HepG2 (cell line): ENCODE results near the gene NR3C2. TPM values are rescaled to one million over a fixed set of nuclear protein-coding genes. Genes with fewer than 3 reads are reported as not detected.

ENCODE experiments used
- ATAC-seq: fragments of 200-7000 bp; cut with Tn5 transposase; 3 replicates; pipeline ENCODE4 v1.9.1; 2020; ENCODE audit warnings: mild to moderate bottlenecking, moderate library complexity
- BruUV-seq: library from RNA; stranded (reverse); fragments of 400-500 nt; replicated peaks from 2 replicates; lab custom pipeline; 2021; lab: Mats Ljungman, UMichigan
- CTCF ChIA-PET: fragments of 300-600 bp; formaldehyde crosslinking; extraction: SDS; loops from one replicate; lab custom pipeline; 2021; ENCODE audit warnings: low total read pairs, inconsistent platforms, low intra/inter-chr PET ratio; lab: Yijun Ruan, JAX
- POLR2A ChIA-PET: fragments of 350-600 bp; sonication (Branson Sonifier 250); formaldehyde crosslinking; loops from one replicate; lab custom pipeline; 2020; ENCODE audit warnings: antibody characterized with exemption, inconsistent platforms; lab: Yijun Ruan, JAX
- DNase-seq: peaks from one replicate; pipeline ENCODE4 v3.0.0-alpha.2; 2015; ENCODE audit warnings: low spot score
- FAIRE-seq: peaks from 3 replicates; lab custom pipeline; 2011; peaks lifted over from hg19 to GRCh38; lab: Jason Lieb, UNC
- H2AFZ ChIP-seq: one replicate; pipeline ENCODE4 v1.6.1; 2011; ENCODE audit warnings: low read length, inconsistent platforms
- H3K27ac ChIP-seq: fragments of 300-600 bp; 3 replicates; pipeline ENCODE4 v1.8.0; 2011; ENCODE audit warnings: mixed run types, mild to moderate bottlenecking, mixed read lengths, low read length, inconsistent platforms; ENCODE audit not compliant: insufficient read depth; ENCODE audit errors: extremely low read length
- H3K27me3 ChIP-seq, 2 experiments: fragments of 200-600 bp in 1 of 2; 2 replicates in 1 of 2; 3 replicates in 1 of 2; pipeline versions ENCODE4 v1.6.0 to v1.8.0; 2011; ENCODE audit warnings: low read length in 2 of 2, mild to moderate bottlenecking in 2 of 2, moderate library complexity in 2 of 2, inconsistent platforms in 1 of 2; ENCODE audit not compliant: insufficient read depth in 2 of 2, control insufficient read depth in 1 of 2
- H3K36me3 ChIP-seq, 2 experiments: fragments of 200-600 bp in 1 of 2; replicated peaks in 1 of 2; 2 replicates in 1 of 2; 3 replicates in 1 of 2; pipeline versions ENCODE4 v1.5.1 to v1.8.0; 2011; ENCODE audit warnings: low read length in 2 of 2, inconsistent platforms in 1 of 2; ENCODE audit not compliant: insufficient read depth in 2 of 2, control insufficient read depth in 1 of 2
- H3K4me1 ChIP-seq: 2 replicates; pipeline ENCODE4 v1.5.1; 2012; ENCODE audit warnings: low read length, inconsistent platforms; ENCODE audit not compliant: insufficient read depth
- H3K4me2 ChIP-seq: 2 replicates; pipeline ENCODE4 v1.6.0; 2011; ENCODE audit warnings: low read depth, low read length, inconsistent platforms
- H3K4me3 ChIP-seq, 3 experiments: fragments of 200-600 bp in 1 of 3; sonication (generic), shearing (Covaris generic) in 1 of 3; replicated peaks in 1 of 3; 2 replicates each; pipeline ENCODE4 v1.5.1; 2011 to 2016; ENCODE audit warnings: low read length in 3 of 3, inconsistent platforms in 2 of 3, low read depth in 2 of 3, mild to moderate bottlenecking in 2 of 3, control low read depth in 1 of 3, mixed read lengths in 1 of 3; ENCODE audit not compliant: insufficient read depth in 1 of 3
- H3K79me2 ChIP-seq: one replicate; pipeline ENCODE4 v1.6.1; 2011; ENCODE audit warnings: low read length, inconsistent platforms; ENCODE audit not compliant: insufficient read depth
- H3K9ac ChIP-seq: 2 replicates; pipeline ENCODE4 v1.6.0; 2011; ENCODE audit warnings: mild to moderate bottlenecking, low read depth, low read length, inconsistent platforms; ENCODE audit not compliant: insufficient read depth
- H3K9me3 ChIP-seq: 2 replicates; pipeline ENCODE4 v1.5.1; 2012; ENCODE audit warnings: mild to moderate bottlenecking, low read length
- H4K20me1 ChIP-seq: 2 replicates; pipeline ENCODE4 v1.6.0; 2011; ENCODE audit warnings: inconsistent platforms, mild to moderate bottlenecking, low read length, moderate library complexity; ENCODE audit not compliant: insufficient read depth
- FIP1L1 ChIP-seq: fragments of 200-400 bp; formaldehyde crosslinking; IDR thresholded peaks from 2 replicates; pipeline ENCODE4 v1.6.1; 2018; ENCODE audit warnings: low read depth, mild to moderate bottlenecking, low read length, moderate library complexity, borderline replicate concordance; ENCODE audit not compliant: insufficient read depth
- GFI1 ChIP-seq: sonication (generic); formaldehyde crosslinking; IDR thresholded peaks from 2 replicates; pipeline ENCODE4 v1.5.0; 2020; ENCODE audit warnings: missing genetic modification reagents, mild to moderate bottlenecking, borderline replicate concordance
- HIVEP1 ChIP-seq: sonication (generic); formaldehyde crosslinking; IDR thresholded peaks from 2 replicates; pipeline ENCODE4 v1.4.0; 2020; ENCODE audit warnings: mild to moderate bottlenecking, missing genetic modification reagents
- MAZ ChIP-seq, 2 experiments: sonication (generic) in 1 of 2; formaldehyde crosslinking in 1 of 2; IDR thresholded peaks; 2 replicates each; pipeline versions ENCODE4 v1.5.0 to v1.6.1; 2012 to 2020; ENCODE audit warnings: low read depth in 2 of 2, mild to moderate bottlenecking in 2 of 2, borderline replicate concordance in 1 of 2, improper control_type of control experiment in 1 of 2, low read length in 1 of 2, missing genetic modification reagents in 1 of 2, moderate library complexity in 1 of 2
- NCOA1 ChIP-seq: sonication (generic); formaldehyde crosslinking; IDR thresholded peaks from 2 replicates; pipeline ENCODE4 v1.9.0; 2021; ENCODE audit warnings: missing genetic modification reagents
- NFE2 ChIP-seq: sonication (generic); formaldehyde crosslinking; IDR thresholded peaks from 2 replicates; pipeline ENCODE4 v1.4.0; 2020; ENCODE audit warnings: missing genetic modification reagents
- RARA ChIP-seq: IDR thresholded peaks from 2 replicates; pipeline ENCODE4 v1.6.1; 2016; ENCODE audit warnings: missing genetic modification reagents, missing compliant biosample characterization
- SMAD9 ChIP-seq: sonication (generic); formaldehyde crosslinking; IDR thresholded peaks from 2 replicates; pipeline ENCODE4 v1.5.1; 2020; ENCODE audit warnings: mild to moderate bottlenecking, missing genetic modification reagents
- ZBTB8A ChIP-seq: sonication (generic); formaldehyde crosslinking; IDR thresholded peaks from 2 replicates; pipeline ENCODE4 v1.4.0; 2020; ENCODE audit warnings: mild to moderate bottlenecking, low read depth, missing genetic modification reagents, borderline replicate concordance
- ZSCAN21 ChIP-seq: sonication (generic); formaldehyde crosslinking; IDR thresholded peaks from 2 replicates; pipeline ENCODE4 v1.8.0; 2022; ENCODE audit warnings: mild to moderate bottlenecking, missing genetic modification reagents, moderate library complexity, borderline replicate concordance
- WGBS: methylation state at CpG from one replicate; pipeline ENCODE4 v1.1.6; 2017; ENCODE audit warnings: low lambda C conversion rate; 5-methylcytosine and 5-hydroxymethylcytosine counted together
- in situ Hi-C: cut with HindIII; loops from 2 replicates; pipeline ENCODE4 v1.10.0; 2017; ENCODE audit warnings: low pct_unique_long_range_greater_than_20kb; ENCODE audit not compliant: extremely low pct_ligation_motif_present
- intact Hi-C: fragments of 100-400 bp; cut with micrococcal nuclease; formaldehyde crosslinking; loops from one replicate; pipeline ENCODE4 v1.10.0; 2022; ENCODE audit not compliant: unreplicated experiment
- polyA plus RNA-seq, 8 experiments: library from polyadenylated mRNA; depleted of rRNA in 3 of 8; stranded (reverse) in 7 of 8; unstranded in 1 of 8; fragments of >200 nt; fragmentation: Illumina TruSeq in 4 of 8; extraction: Trizol in 4 of 8; gene quantifications; 2 replicates each; pipeline versions ENCODE4 v1.2.1 to v1.2.3, GENCODE V29; 2011 to 2016; ENCODE audit warnings: low read depth in 4 of 8, missing spikeins in 1 of 8, mixed read lengths in 1 of 8; ENCODE audit not compliant: insufficient read depth in 1 of 8
- total RNA-seq, 5 experiments: library from RNA; depleted of rRNA; stranded (reverse); fragments of >200 nt; fragmentation: Illumina TruSeq; extraction: Trizol; gene quantifications; 2 replicates each; pipeline ENCODE4 v1.2.3, GENCODE V29; 2016; ENCODE audit warnings: low read depth in 1 of 5

Gene NR3C2
- total and polyA plus RNA-seq, 2 of the 13 experiments (the other 11 are each of a cell fraction or from before 2014, with no cell fraction given) = 0.26 to 0.46 TPM

DNA sequence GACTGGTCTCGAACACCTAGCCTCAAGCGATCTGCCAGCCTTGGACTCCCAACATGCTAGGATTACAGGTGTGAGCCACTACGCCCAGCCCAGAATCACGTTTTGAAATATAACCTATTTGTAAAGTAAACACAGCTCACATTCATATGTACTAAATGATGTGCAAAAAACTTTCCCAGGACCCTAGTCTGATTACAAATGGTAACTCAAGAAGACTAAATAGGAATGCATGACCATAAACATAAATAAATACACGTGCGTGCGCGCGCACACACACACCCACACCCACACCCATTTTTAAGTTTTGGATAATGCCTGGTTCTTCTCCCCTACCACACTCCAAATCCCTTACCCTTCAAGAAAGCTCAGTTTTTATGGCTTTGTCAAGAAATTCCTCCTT lies 163.9 kb downstream of the NR3C2 start:
- in situ Hi-C loops = no loop called here
- BruUV-seq = no TSS peak
- POLR2A ChIA-PET = no interaction called here

GRCh38 chr4:148275266-148275665 lies 166.9 kb downstream of the NR3C2 start:
- DNase-seq (no peak), FAIRE-seq (no peak), ATAC-seq (no peak)
- Histone ChIP-seq H3K4me2 (no peak overlapping the region), H3K27ac (no peak overlapping the region), H3K79me2 (no peaks in the 10 kb centered on the region), H3K36me3 (no peaks in the 10 kb centered on the region), H3K9ac (no peak overlapping the region), H3K27me3 (no peaks in the 10 kb centered on the region), H4K20me1 (no peaks in the 10 kb centered on the region), H3K4me1 (no peaks in the 10 kb centered on the region), H2AFZ (no peak overlapping the region), H3K4me3 (no peak overlapping the region), H3K9me3 (no peaks in the 10 kb centered on the region)
- TF ChIP-seq FIP1L1 (no peak), NCOA1 (no peak)
- intact Hi-C loops = no loop called here
- ChIA-PET POLR2A (no interaction called here), CTCF (no interaction called here)
- in situ Hi-C loops = no loop called here
- BruUV-seq = no TSS peak
- 12% methylated on average over 4 of the region's 4 CpGs for WGBS

More for the DNA sequence above, 163.9 kb downstream of the NR3C2 start:
- TF ChIP-seq SMAD9 (CRISPR knock-in tag) = no peak
- no peak for TF ChIP-seq HIVEP1 (CRISPR knock-in tag)
- TF ChIP-seq RARA (CRISPR knock-in tag) = no peak
- no peak for TF ChIP-seq ZBTB8A (CRISPR knock-in tag)
- TF ChIP-seq ZSCAN21 (CRISPR knock-in tag) = no peak
- TF ChIP-seq NFE2 (CRISPR knock-in tag) = no peak
- TF ChIP-seq MAZ (IDR thresholded peaks at IDR 0.05; ENCODE audit: borderline replicate concordance, low read depth, low read length) = no peak
- TF ChIP-seq MAZ (CRISPR knock-in tag; IDR thresholded peaks at IDR 0.05; ENCODE audit: low read depth) = no peak
- no peak for TF ChIP-seq GFI1
- Histone ChIP-seq H3K4me2 (no peak overlapping the region), H3K27me3 (no peaks in the 10 kb centered on the region), H3K4me3 (no peak overlapping the region), H3K9me3 (no peaks in the 10 kb centered on the region), H3K27ac (no peak overlapping the region), H2AFZ (no peak overlapping the region), H3K36me3 (no peaks in the 10 kb centered on the region), H3K79me2 (no peaks in the 10 kb centered on the region), H4K20me1 (no peaks in the 10 kb centered on the region), H3K9ac (no peak overlapping the region), H3K4me1 (no peaks in the 10 kb centered on the region)
- CTCF ChIA-PET = no interaction called here
- WGBS = 61% methylated on average over 9 of the region's 9 CpGs
- DNase-seq (no peak), ATAC-seq (no peak), FAIRE-seq (no peak)
- intact Hi-C loops = no loop called here
